ENCODE data around the gene NBAS. TPM values are rescaled to one million over a fixed set of nuclear protein-coding genes. Genes with fewer than 3 reads are reported as not detected.
A peak's percentile ranks its signal among the peaks of the same experiment; 100 is the strongest.

Gene NBAS
- total and polyA plus RNA-seq, 2 of the 13 experiments (the other 11 are each of a cell fraction or from before 2014, with no cell fraction given) = 33.6 to 58.7 TPM

GRCh38 chr2:15172825-15173224, 388.3 kb downstream of the NBAS start (continued):
- TF ChIP-seq, protein P1, sequence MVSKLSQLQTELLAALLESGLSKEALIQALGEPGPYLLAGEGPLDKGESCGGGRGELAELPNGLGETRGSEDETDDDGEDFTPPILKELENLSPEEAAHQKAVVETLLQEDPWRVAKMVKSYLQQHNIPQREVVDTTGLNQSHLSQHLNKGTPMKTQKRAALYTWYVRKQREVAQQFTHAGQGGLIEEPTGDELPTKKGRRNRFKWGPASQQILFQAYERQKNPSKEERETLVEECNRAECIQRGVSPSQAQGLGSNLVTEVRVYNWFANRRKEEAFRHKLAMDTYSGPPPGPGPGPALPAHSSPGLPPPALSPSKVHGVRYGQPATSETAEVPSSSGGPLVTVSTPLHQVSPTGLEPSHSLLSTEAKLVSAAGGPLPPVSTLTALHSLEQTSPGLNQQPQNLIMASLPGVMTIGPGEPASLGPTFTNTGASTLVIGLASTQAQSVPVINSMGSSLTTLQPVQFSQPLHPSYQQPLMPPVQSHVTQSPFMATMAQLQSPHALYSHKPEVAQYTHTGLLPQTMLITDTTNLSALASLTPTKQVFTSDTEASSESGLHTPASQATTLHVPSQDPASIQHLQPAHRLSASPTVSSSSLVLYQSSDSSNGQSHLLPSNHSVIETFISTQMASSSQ (IDR thresholded peaks at IDR 0.05; ENCODE audit: low read depth) = 0 out of 2 replicates have a peak, but pooled peaks have one; percentile 44
- TF ChIP-seq, protein P1 (CRISPR knock-in tag; IDR thresholded peaks at IDR 0.05; ENCODE audit: borderline replicate concordance) = peak; percentile 37; the same call in 1 of the 2 replicates
- TF ChIP-seq ZNF644 (CRISPR knock-in tag; IDR thresholded peaks at IDR 0.05; ENCODE audit: low read depth) (0 out of 2 replicates have a peak, but pooled peaks have one; percentile 9), ASH2L (IDR thresholded peaks at IDR 0.05; ENCODE audit: insufficient read length, low read depth, low read length) (peak; percentile 32), MIER3 (CRISPR knock-in tag; IDR thresholded peaks at IDR 0.05; ENCODE audit: borderline replicate concordance) (peak; percentile 45; the same call in 1 of the 2 replicates), ZMYM3 (CRISPR knock-in tag; IDR thresholded peaks at IDR 0.05) (peak; percentile 35; the same call in 1 of the 2 replicates), KMT2B (CRISPR knock-in tag; IDR thresholded peaks at IDR 0.05) (0 out of 2 replicates have a peak, but pooled peaks have one; percentile 32), SIX1 (CRISPR knock-in tag; IDR thresholded peaks at IDR 0.05; ENCODE audit: borderline replicate concordance) (peak; percentile 74; the same call in 1 of the 2 replicates), REPIN1 (CRISPR knock-in tag; IDR thresholded peaks at IDR 0.05; ENCODE audit: borderline replicate concordance, low read depth) (peak; percentile 74; the same call in 1 of the 2 replicates), ARNTL (CRISPR knock-in tag; IDR thresholded peaks at IDR 0.05) (0 out of 2 replicates have a peak, but pooled peaks have one; percentile 26), ZBTB20 (CRISPR knock-in tag; IDR thresholded peaks at IDR 0.05; ENCODE audit: borderline replicate concordance, low read depth) (peak; percentile 50; the same call in 1 of the 2 replicates), ZNF101 (CRISPR knock-in tag; IDR thresholded peaks at IDR 0.05; ENCODE audit: borderline replicate concordance, low read depth) (no peak), STAG1 (CRISPR knock-in tag; IDR thresholded peaks at IDR 0.05) (peak; percentile 24), ZNF747 (CRISPR knock-in tag; IDR thresholded peaks at IDR 0.05; ENCODE audit: borderline replicate concordance) (peak; percentile 54; the same call in 1 of the 2 replicates), ZNF639 (CRISPR knock-in tag; conservative IDR thresholded peaks at IDR 0.05) (0 out of 2 replicates have a peak, but pooled peaks have one; percentile 49), KLF9 (CRISPR knock-in tag; IDR thresholded peaks at IDR 0.05; ENCODE audit: low read depth) (no peak), ZNF7 (CRISPR knock-in tag; IDR thresholded peaks at IDR 0.05) (no peak), BCL6 (CRISPR knock-in tag; IDR thresholded peaks at IDR 0.05) (peak; percentile 97), ZBTB26 (CRISPR knock-in tag; IDR thresholded peaks at IDR 0.05; ENCODE audit: borderline replicate concordance) (no peak), CREB1 (IDR thresholded peaks at IDR 0.05) (no peak), CREB1 (CRISPR knock-in tag; IDR thresholded peaks at IDR 0.05) (peak; percentile 21; the same call in 1 of the 2 replicates)
- TF ChIP-seq, protein P2, sequence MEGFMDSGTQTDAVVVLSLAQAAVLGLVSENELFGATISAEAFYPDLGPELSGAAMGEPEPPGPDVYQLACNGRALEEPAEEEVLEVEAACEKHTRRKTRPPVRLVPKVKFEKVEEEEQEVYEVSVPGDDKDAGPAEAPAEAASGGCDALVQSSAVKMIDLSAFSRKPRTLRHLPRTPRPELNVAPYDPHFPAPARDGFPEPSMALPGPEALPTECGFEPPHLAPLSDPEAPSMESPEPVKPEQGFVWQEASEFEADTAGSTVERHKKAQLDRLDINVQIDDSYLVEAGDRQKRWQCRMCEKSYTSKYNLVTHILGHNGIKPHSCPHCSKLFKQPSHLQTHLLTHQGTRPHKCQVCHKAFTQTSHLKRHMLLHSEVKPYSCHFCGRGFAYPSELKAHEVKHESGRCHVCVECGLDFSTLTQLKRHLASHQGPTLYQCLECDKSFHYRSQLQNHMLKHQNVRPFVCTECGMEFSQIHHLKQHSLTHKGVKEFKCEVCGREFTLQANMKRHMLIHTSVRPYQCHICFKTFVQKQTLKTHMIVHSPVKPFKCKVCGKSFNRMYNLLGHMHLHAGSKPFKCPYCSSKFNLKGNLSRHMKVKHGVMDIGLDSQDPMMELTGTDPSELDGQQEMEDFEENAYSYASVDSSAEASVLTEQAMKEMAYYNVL (CRISPR knock-in tag; IDR thresholded peaks at IDR 0.05; ENCODE audit: borderline replicate concordance) = peak; percentile 94

Measured in HepG2 (cell line).